NCI-H1105 (cell line): ENCODE results near the gene ACBD4.

ENCODE experiments used
- DNase-seq: peaks from one replicate; lab custom pipeline; 2025; lab: John Stamatoyannopoulos, UW

Gene ACBD4

GRCh38 chr17:45136846-45137560 lies 1.5 kb downstream of the ACBD4 start:
- no peak for DNase-seq

- no peak for DNase-seq
Observed at GRCh38 chr17:45137561-45138305, 2.2 kb downstream of the ACBD4 start.

- DNase-seq = no peak
Observed at GRCh38 chr17:45138911-45139532, 3.5 kb downstream of the ACBD4 start.

GRCh38 chr17:45139533-45139920 lies 4.0 kb downstream of the ACBD4 start:
- DNase-seq = no peak

GRCh38 chr17:45143094-45143670 lies 7.7 kb downstream of the ACBD4 start:
- no peak for DNase-seq

GRCh38 chr17:45143767-45144198 lies 8.3 kb downstream of the ACBD4 start:
- no peak for DNase-seq

- DNase-seq = no peak
Observed at GRCh38 chr17:45144199-45145034, 8.9 kb downstream of the ACBD4 start.

- DNase-seq = no peak
Observed at GRCh38 chr17:45145035-45145389, 9.5 kb downstream of the ACBD4 start.

- no peak for DNase-seq
Observed at GRCh38 chr17:45146166-45146565, 10.7 kb downstream of the ACBD4 start.

- DNase-seq = no peak
Observed at GRCh38 chr17:45146592-45146889, 11.1 kb downstream of the ACBD4 start.

GRCh38 chr17:45146890-45147580 lies 11.5 kb downstream of the ACBD4 start:
- DNase-seq = peak; percentile 76

- DNase-seq = peak; percentile 82
Observed at GRCh38 chr17:45147581-45148182, 12.2 kb downstream of the ACBD4 start.

- DNase-seq = peak; percentile 99
Observed at GRCh38 chr17:45148183-45149036, 12.9 kb downstream of the ACBD4 start, which contains the start of gene HEXIM1. Gene HEXIM1, plus strand, starts transcription at chr17:45148475. Its CDS starts 716 bp downstream, at chr17:45149191.

GRCh38 chr17:45149037-45149668 lies 13.7 kb downstream of the ACBD4 start:
- DNase-seq = peak; percentile 61

- no peak for DNase-seq
Observed at GRCh38 chr17:45149669-45150664, 14.5 kb downstream of the ACBD4 start.

GRCh38 chr17:45150911-45151809 lies 15.7 kb downstream of the ACBD4 start:
- no peak for DNase-seq

- no peak for DNase-seq
Observed at GRCh38 chr17:45155029-45155428, 19.5 kb downstream of the ACBD4 start.
